ENCODE measurements around the gene PRKCB. TPM values are rescaled to one million over a fixed set of nuclear protein-coding genes. Genes with fewer than 3 reads are reported as not detected.

The PRKCB gene
- total and polyA plus RNA-seq, 2 donors (not counting 1 experiment from before 2014, with no cell fraction given), result 0.01 TPM; not detected in 1

GRCh38 chr16:24141466-24141865 lies 305.7 kb downstream of the PRKCB start:
- H4K20me1 ChIP-seq (ENCODE audit: control insufficient read depth, extremely low read depth, insufficient read depth, low read length), result no peaks in the 10 kb centered on the region
- no peak overlapping the region for H3K9ac ChIP-seq (ENCODE audit: insufficient read depth, low read length)
- no peak for DNase-seq (ENCODE audit: low read depth in 2 of 2)
- no peaks in the 10 kb centered on the region for H3K79me2 ChIP-seq (ENCODE audit: control insufficient read depth, insufficient read depth, low read length)
- H3K9me3 ChIP-seq (ENCODE audit: control insufficient read depth, insufficient read depth, low read depth, low read length), result no peaks in the 10 kb centered on the region
- no peak overlapping the region for H3K4me2 ChIP-seq (ENCODE audit: extremely low read depth, insufficient read depth, low read length)
- H3K4me3 ChIP-seq (replicated peaks in 1 of 4; ENCODE audit: control extremely low read depth in 1 of 4, insufficient read depth in 1 of 4, low read depth in 3 of 4, low read length in 4 of 4), result no peak overlapping the region
- H3K4me1 ChIP-seq (ENCODE audit: control insufficient read depth, extremely low read depth, insufficient read depth, low read length), result no peaks in the 10 kb centered on the region
- H3K27me3 ChIP-seq (ENCODE audit: control insufficient read depth, insufficient read depth, low read length), result no peaks in the 10 kb centered on the region
- TF ChIP-seq EZH2 (IDR thresholded peaks at IDR 0.05; ENCODE audit: low read length, missing control alignments) (no peak), CTCF (conservative IDR thresholded peaks at IDR 0.05 in 1 of 2, IDR thresholded peaks at IDR 0.05 in 1 of 2; ENCODE audit: low read depth in 1 of 2, low read length in 2 of 2) (no peak)
- no peak overlapping the region for H3K27ac ChIP-seq (ENCODE audit: insufficient read depth, low read length)
- no peak overlapping the region for H2AFZ ChIP-seq (ENCODE audit: low read length)
- H3K36me3 ChIP-seq (ENCODE audit: control insufficient read depth, insufficient read depth, low read length), result no peaks in the 10 kb centered on the region

- Histone ChIP-seq H3K79me2 (ENCODE audit: control insufficient read depth, insufficient read depth, low read length) (no peaks in the 10 kb centered on the region), H2AFZ (ENCODE audit: low read length) (no peak overlapping the region), H3K4me3 (replicated peaks in 1 of 4; ENCODE audit: control extremely low read depth in 1 of 4, insufficient read depth in 1 of 4, low read depth in 3 of 4, low read length in 4 of 4) (no peak overlapping the region), H3K9me3 (ENCODE audit: control insufficient read depth, insufficient read depth, low read depth, low read length) (no peaks in the 10 kb centered on the region), H3K36me3 (ENCODE audit: control insufficient read depth, insufficient read depth, low read length) (no peaks in the 10 kb centered on the region), H3K9ac (ENCODE audit: insufficient read depth, low read length) (no peak overlapping the region), H3K4me1 (ENCODE audit: control insufficient read depth, extremely low read depth, insufficient read depth, low read length) (no peaks in the 10 kb centered on the region), H3K4me2 (ENCODE audit: extremely low read depth, insufficient read depth, low read length) (no peak overlapping the region), H4K20me1 (ENCODE audit: control insufficient read depth, extremely low read depth, insufficient read depth, low read length) (no peaks in the 10 kb centered on the region), H3K27me3 (ENCODE audit: control insufficient read depth, insufficient read depth, low read length) (no peaks in the 10 kb centered on the region), H3K27ac (ENCODE audit: insufficient read depth, low read length) (no peak overlapping the region)
- DNase-seq (ENCODE audit: low read depth in 2 of 2), result no peak
- TF ChIP-seq CTCF (conservative IDR thresholded peaks at IDR 0.05 in 1 of 2, IDR thresholded peaks at IDR 0.05 in 1 of 2; ENCODE audit: low read depth in 1 of 2, low read length in 2 of 2) (no peak), EZH2 (IDR thresholded peaks at IDR 0.05; ENCODE audit: low read length, missing control alignments) (no peak)
These were observed 306.1 kb downstream of the PRKCB start for GRCh38 chr16:24141917-24142316.

- Histone ChIP-seq H4K20me1 (ENCODE audit: control insufficient read depth, extremely low read depth, insufficient read depth, low read length) (no peaks in the 10 kb centered on the region), H2AFZ (ENCODE audit: low read length) (no peak overlapping the region), H3K4me2 (ENCODE audit: extremely low read depth, insufficient read depth, low read length) (no peak overlapping the region), H3K27me3 (ENCODE audit: control insufficient read depth, insufficient read depth, low read length) (no peaks in the 10 kb centered on the region), H3K4me1 (ENCODE audit: control insufficient read depth, extremely low read depth, insufficient read depth, low read length) (no peaks in the 10 kb centered on the region), H3K79me2 (ENCODE audit: control insufficient read depth, insufficient read depth, low read length) (no peaks in the 10 kb centered on the region), H3K4me3 (replicated peaks in 1 of 4; ENCODE audit: control extremely low read depth in 1 of 4, insufficient read depth in 1 of 4, low read depth in 3 of 4, low read length in 4 of 4) (no peak overlapping the region), H3K9me3 (ENCODE audit: control insufficient read depth, insufficient read depth, low read depth, low read length) (no peaks in the 10 kb centered on the region), H3K36me3 (ENCODE audit: control insufficient read depth, insufficient read depth, low read length) (no peaks in the 10 kb centered on the region), H3K9ac (ENCODE audit: insufficient read depth, low read length) (no peak overlapping the region), H3K27ac (ENCODE audit: insufficient read depth, low read length) (no peak overlapping the region)
- no peak for DNase-seq (ENCODE audit: low read depth in 2 of 2)
- TF ChIP-seq CTCF (conservative IDR thresholded peaks at IDR 0.05 in 1 of 2, IDR thresholded peaks at IDR 0.05 in 1 of 2; ENCODE audit: low read depth in 1 of 2, low read length in 2 of 2) (no peak), EZH2 (IDR thresholded peaks at IDR 0.05; ENCODE audit: low read length, missing control alignments) (no peak)
These were observed 310.1 kb downstream of the PRKCB start for GRCh38 chr16:24145927-24146326.
